DMS53 treated with DMSO at 0.1 percent for 48 hours (cell line): ENCODE measurements around the gene CEACAM6.

ENCODE experiments used
- DNase-seq: peaks from one replicate; lab custom pipeline; 2025; ENCODE audit not compliant: unreplicated experiment; lab: John Stamatoyannopoulos, UW

CEACAM6 gene

GRCh38 chr19:41795031-41795461 is 39.7 kb downstream of the CEACAM6 start:
- peak; percentile 35 for DNase-seq

DNA sequence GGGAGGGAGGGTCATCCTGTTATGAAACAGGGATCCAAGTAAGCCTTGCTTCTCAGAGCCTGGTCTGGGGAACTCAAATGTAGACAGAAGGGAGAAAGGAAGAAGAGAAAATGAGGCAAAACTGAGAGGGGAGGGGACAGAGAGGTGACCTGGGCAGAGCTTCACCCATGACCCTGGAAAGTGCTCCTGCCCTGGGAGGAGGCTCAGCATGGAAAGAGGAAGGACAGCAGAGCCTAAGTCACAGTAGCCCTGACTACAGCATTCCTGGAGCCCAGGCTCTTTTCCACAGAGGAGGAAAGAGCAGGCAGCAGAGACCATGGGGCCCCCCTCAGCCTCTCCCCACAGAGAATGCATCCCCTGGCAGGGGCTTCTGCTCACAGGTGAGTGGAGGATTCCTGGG is 41.0 kb downstream of the CEACAM6 start, which contains the start of gene CEACAM3:
Gene CEACAM3, plus strand, starts transcription at position 226 of the 400 bp plus-strand sequence. Its CDS starts 91 bp downstream, at position 317.
- DNase-seq = no peak

- DNase-seq = no peak
These were observed 41.6 kb downstream of the CEACAM6 start for GRCh38 chr19:41796901-41797300.

DNA sequence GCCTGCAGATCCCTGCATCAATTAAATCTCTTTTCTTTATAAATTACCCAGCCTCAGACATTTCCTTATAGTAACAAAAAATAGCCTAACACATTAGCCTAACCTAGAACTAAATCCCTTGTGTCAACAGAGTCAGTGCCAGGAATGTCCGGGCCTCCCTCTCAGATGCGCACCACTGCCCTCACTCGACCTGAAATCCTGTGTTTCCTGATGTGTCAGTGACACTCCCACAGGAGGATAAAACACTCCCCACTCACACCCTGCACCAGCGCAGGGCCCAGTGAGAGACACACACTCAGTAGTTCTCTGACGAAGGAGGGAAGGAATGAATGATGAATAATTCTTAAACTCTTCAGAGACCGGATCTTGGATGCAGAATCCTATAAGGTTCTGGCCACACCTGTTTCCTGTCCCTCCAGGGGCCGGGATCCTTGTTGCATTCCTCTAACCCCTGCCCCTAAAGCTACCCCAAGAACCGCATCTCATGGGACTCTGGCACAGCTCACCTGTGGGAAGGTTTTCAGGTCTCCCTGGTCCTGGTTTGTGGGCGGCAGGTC is 44.2 kb downstream of the CEACAM6 start:
- peak; percentile 87 for DNase-seq

DNA sequence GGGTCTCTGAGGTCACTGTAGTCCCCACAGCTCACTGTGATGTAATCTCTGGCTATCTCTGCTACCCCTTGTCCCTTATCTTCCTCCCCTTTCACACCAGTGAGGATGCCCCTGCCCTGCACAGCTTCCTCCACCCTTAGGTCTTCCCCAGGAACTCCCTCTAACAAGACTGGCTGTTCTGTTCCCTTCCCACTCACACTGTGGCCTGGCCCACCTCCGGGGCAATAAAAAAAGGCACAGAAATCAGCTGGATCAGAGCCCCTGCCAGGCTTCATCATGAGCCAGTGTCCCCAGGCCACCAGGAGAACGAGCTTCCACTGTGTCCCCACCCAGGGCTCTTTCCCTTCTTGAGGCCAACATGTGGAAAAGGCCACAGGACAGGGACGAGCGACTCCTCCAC is 45.7 kb downstream of the CEACAM6 start:
- DNase-seq = no peak

DNA sequence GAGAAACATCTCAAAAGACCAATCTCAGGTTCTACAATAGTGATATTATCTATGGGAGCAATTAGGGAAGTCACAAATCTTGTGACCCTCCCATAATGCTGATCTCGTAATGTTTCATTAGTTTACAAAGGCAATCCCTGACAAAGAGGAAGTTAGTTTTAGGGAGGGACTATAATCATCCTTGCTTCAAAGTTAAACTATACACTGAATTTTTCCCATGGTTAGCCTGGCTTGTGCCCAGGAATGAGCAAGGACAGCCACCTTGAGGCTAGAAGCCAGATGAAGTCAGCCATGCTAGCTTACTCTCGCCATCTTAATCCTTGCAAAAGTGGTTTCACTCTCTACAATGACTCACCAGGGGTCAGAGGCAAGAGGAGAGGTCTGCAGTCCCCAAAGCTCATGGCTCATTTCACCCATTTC is 46.5 kb downstream of the CEACAM6 start:
- DNase-seq = no peak

DNA sequence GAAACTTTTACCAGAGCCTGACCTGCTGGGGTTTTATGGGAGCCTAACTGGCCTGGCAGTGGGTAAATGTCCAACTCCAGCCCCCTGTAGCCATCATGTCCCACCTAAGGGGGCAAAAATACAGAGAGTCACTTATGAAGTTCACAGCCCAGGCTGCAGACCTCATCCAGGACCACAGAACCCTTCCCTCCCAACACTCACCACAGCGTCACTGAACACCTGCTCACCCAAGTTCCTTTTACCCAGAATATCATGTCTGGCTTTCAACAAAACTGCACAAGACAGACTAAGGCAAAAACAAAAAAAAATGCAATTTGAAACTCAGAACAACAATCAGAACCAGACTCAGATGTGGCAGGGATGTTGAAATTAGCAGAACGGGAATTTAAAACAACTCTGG is 47.4 kb downstream of the CEACAM6 start:
- no peak for DNase-seq

GRCh38 chr19:41804336-41804735 is 49.0 kb downstream of the CEACAM6 start:
- DNase-seq = no peak

- no peak for DNase-seq
These were observed 51.8 kb downstream of the CEACAM6 start for GRCh38 chr19:41807176-41807575.

- DNase-seq = no peak
These were observed 53.6 kb downstream of the CEACAM6 start for GRCh38 chr19:41808663-41809566.

DNA sequence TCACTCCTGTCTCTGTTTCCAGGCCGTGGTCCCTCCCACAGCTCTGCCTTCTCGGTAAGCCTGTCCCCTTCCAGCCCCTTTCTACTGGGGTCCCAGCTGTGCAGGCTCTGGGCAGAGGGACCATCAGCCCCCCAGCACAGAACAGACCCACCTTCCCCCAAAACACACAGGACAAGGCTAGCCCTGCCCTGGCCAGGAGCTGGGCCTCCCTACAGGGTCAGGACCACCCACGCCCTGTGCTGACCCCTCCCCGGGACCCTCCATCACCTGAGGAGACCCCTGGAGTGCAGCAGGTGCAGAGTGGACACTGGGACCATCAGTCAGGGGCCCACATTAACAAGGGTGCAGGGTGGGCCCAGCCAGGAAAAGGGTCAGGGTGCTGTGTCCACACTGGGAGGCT is 55.0 kb downstream of the CEACAM6 start:
- no peak for DNase-seq

GRCh38 chr19:41811036-41811435 is 55.7 kb downstream of the CEACAM6 start:
- no peak for DNase-seq

GRCh38 chr19:41811981-41812380 is 56.7 kb downstream of the CEACAM6 start:
- no peak for DNase-seq

DNA sequence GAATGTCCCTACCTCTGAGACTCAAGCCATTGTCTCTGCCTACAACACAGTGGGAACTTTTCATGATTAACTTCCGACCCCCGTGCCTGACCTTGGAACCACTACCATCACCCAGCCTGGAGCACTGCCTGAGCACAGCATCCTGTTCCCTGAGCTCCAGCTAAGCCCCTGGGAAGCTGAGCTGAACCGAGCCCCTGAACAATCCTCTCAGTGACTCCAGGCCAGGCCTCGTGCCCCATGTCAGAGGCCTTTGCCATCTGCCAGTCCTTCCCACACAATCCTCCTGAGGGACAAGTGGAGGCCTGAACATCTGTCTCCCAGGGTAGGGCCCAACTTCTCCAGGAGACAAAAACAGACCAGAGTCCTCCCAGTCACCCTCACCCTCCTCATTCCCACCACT is 58.6 kb downstream of the CEACAM6 start:
- no peak for DNase-seq

GRCh38 chr19:41815301-41815700 is 60.0 kb downstream of the CEACAM6 start:
- no peak for DNase-seq

DNA sequence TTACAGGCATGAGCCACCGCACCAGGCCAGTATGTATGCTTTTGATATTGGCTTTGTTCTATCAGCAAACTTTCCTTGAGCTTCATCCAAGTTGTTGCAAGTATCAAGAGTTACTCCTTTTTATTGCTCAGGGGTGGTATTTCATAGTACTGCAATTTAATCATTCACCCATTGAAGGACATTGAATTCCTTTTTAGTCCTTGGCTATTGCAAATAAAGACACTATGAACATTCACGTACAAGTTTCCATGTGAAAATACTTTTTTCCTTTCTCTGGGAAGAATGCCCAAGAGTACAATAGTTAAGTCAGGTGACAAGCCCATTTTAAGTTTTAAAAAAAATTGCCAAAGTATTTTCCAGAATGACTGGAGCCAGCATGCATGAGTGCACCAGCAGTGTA is 61.4 kb downstream of the CEACAM6 start:
- DNase-seq = no peak

GRCh38 chr19:41821003-41821735 is 65.8 kb downstream of the CEACAM6 start:
- peak; percentile 87 for DNase-seq
